ENCODE measurements around the gene ABHD2.
"Not testable (repeated sequence)": the region's sequence is repeated elsewhere in the genome, so short reads cannot be mapped to it uniquely, and the experiment has no call there.

The ABHD2 gene

DNA sequence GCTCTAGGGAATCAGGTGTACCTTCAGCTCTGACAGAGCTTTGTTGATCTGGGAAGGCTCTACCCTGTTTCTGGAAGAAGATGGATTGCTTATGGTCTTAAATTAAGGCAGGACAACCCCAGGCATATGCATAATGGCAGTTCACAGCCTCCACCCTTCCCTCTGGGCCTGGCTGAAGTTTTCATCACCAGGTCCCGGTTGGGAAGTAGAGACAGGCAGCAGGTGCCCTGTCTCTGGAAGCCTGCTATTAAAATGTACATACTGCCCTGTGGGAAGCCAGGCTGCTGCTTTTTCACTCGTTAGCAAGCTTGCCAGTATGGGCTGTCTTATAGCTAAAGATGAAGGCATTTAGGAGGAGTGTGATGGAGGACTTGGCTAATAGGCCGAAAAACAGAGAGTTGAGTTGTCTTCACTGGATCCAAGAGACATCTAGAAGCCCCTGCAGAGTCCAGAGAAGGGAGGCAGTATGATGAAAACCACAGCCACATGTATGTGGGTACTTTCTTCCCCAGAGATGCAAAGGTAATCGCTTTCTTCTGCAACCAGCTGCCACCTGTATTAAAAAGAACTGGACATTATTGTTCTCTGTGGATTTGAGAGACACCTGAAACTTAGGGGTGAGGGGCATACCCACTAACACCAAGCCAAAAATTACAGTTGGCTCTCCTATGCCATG, 34.4 kb downstream of the ABHD2 start:
- DNase-seq, result no peak

DNA sequence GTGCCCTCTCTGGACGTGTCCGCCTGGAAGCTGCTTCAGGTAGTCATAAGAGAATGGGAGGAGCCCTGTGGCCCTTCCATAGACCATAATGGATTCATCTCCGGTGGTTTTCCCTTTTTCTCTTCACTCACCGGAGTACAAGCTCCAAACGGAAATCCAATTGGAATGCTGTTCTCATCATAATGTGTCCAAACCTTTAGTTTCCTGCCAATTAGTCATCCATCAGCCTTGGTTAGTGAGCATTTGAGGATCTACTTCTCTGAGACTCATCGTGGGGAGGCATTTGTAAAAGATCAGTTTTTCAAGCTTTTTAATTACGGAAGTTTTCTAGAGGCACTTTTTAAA, 34.9 kb downstream of the ABHD2 start:
- DNase-seq, result no peak

DNA sequence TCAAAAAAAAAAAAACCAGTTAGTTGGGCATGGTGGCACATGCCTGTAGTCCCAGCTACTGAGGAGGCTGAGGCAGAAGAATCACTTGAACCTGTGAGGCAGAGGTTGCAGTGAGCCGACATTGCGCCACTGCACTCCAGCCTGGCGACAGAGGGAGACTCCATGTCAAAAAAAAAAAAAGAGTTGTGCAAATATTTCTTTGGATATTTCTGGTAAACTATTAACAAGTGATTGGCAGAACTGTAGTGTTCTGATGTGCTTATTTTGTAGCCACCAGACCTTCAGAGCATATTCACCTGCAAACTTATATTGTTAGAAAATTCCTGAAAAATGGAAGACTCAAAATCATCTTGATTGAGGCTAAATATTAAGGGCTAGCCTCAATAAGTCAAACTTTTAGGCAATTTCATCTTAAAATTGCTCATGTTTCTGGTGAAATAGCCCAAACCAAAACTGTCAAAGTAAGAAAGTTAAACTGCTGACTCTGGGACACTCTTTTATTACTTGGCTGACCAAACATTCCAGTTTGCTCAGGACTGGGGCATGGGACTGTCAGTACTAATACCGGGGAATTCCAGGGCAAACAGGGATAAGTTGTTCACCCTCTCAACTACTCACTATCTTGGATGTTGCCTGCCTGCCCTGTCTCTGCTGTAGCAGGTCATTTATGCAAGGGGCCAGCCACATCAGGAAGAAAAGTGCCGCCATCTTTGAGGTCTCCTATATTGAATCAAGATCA, 37.0 kb downstream of the ABHD2 start:
- DNase-seq, result no peak

- no peak for DNase-seq
Measured at GRCh38 chr15:89126009-89126408, 37.8 kb downstream of the ABHD2 start.

DNA sequence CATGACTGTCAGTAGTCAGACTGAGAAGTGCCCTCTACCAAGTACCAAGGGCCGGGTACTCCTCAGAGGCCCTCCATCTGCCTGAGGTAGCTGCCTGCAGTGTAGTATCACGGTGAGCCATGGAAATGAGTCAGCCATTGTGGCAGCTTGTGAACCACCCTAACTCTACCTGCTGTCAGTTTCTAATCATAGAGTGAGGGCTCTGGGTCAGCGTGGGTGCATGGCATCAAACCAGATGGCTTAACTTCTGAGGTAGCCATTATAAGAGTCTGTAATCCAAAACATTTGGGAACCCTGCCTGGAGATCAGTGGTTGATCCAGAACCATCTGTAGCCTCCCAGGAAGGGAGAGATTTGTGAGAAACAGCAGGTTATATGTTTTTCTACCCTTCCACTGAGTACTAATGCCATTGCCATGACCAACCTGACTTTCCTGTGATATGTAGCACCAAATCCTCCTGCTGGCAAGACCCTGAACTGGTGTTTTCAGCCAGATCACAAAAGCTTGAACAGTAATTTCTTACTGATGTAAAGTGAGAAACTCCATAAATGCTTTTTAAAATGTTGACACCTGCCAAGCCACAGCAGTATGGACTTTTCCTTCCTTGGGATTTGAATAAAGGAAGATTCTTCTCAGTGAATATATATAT, 38.9 kb downstream of the ABHD2 start:
- DNase-seq, result no peak

- no peak for DNase-seq
Measured at GRCh38 chr15:89128320-89129122, 40.3 kb downstream of the ABHD2 start.

DNA sequence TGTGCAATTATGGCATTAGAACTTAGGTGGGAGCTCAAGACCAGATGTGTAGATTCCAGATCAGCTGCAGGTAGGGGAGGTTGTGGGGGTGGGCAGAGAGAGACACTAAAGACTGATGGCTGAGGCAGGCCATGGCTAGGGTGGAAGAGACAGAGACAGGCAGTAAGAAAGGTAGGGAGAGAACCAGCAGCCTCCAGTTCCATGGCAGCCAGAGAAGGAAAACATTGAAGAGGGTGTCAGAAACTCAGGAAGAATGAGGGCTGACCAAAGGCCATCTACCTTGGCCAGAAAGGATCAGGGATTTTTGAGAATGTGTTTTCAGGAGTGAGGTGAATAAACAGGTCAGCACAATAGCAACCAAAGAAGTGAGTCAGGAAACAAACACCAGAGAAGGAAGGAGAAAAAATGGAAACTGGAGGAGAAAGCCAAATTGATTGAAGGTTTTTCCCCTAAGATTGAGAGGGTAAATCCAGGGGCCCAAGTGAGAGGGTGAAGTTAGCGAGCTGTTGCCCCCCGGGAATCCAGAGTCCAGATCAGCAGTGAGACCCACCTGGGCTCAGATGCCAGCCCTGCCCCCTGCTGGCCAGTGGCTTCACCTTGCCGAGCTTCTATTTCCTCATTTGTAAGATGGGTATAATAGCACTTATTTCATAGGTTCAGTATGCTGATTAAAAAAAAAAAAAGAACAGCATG, 41.0 kb downstream of the ABHD2 start:
- no peak for DNase-seq

GRCh38 chr15:89129816-89130134, 41.5 kb downstream of the ABHD2 start:
- DNase-seq, result no peak

- no peak for DNase-seq
Measured at GRCh38 chr15:89130201-89130600, 41.9 kb downstream of the ABHD2 start.

- no peak for DNase-seq
Measured at GRCh38 chr15:89131731-89132130, 43.5 kb downstream of the ABHD2 start.

DNA sequence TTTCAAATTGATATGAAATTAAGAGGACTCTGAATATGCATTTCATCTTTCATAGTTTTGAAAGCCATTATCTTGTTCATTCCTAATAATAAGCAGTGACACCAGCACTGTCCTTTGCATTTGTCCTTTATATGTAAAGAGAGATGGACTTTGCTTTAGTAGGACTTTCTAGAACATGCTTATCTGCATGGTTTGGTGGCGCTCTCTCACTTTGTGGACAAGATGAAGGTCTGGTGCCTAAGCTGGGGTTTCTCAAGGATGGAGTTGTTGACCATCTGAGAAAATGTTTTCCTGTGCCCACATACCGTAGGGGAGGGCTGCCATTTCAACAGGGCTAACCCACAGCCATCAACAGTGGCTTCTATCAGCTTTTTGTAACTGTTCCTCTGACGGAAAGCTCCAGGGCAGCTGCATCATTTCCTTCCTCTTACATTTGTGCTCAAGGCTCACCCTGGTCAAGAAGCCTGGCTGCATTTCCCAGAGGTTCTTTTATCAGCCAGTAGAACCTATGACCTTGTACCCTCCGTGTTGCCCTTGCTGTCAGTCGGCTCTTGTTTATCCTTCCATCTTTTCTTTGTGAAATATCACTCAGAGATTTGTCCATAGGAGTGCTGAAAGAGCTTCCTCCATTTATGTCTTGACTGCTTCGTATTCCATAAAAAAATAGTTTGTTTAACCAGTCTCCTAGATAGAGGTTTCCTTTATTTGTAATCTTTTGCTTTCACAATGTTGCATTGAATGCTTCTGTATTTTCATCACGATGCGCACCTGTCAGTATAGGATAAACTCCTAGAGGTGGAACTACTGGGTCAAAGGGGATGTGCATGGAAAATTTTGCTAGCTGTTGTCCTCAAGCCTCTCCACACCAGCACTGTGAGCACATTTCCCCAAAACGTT, 44.6 kb downstream of the ABHD2 start:
- DNase-seq, result no peak

- not testable (repeated sequence) for DNase-seq
Measured at GRCh38 chr15:89135387-89136077, 47.3 kb downstream of the ABHD2 start.

- no peak for DNase-seq
Measured at GRCh38 chr15:89136078-89136806, 48.0 kb downstream of the ABHD2 start.

DNA sequence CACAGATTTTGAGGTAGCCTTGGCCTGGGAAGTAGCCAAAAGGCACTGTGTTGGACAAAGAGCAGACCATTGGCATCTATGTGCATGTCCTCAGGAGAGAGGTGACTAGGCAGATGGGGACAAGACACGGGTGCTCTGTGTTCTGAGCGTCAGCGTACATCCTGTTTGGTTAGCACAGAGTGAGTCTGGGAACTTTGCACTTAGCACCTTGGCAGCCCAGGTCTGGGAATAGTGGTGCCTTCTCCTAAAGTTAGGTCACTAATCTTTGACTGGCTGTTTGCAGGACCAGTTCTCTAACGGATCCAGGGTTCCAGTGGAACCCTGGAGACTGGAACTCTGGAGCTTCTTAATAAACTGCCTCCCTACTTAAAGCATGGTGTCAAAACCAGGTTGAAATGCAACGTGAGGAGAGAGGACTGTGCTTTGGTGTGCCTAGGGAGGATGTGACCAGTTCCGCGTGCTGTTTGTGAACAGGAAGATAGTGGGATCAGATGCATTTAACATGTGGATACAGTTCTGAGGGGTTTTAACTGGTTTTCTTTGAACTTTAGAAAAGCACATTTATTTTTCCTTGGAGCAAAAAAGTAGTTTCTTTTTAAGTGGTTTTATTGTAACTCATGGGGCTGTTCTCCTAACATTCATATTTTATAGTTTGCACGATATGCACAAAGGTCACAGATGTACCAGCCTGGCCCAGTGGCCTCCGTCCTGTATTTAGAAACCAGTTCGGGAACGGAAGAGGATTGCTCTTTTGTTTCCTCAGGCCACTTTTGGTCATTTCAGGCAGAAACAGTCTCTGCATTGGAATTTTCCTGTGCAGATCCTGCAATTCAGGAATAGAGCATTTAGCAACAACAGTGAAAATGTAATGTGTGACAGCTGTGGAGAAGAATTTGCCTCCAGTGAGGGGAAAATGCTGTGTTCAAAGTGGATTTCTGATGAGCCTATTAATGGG, 48.8 kb downstream of the ABHD2 start:
- DNase-seq, result no peak

- DNase-seq, result no peak
Measured at GRCh38 chr15:89137926-89138325, 49.7 kb downstream of the ABHD2 start.

GRCh38 chr15:89138999-89139612, 50.9 kb downstream of the ABHD2 start:
- DNase-seq, result no peak

- peak; percentile 45 for DNase-seq
Measured at GRCh38 chr15:89139613-89140499, 51.6 kb downstream of the ABHD2 start.

DNA sequence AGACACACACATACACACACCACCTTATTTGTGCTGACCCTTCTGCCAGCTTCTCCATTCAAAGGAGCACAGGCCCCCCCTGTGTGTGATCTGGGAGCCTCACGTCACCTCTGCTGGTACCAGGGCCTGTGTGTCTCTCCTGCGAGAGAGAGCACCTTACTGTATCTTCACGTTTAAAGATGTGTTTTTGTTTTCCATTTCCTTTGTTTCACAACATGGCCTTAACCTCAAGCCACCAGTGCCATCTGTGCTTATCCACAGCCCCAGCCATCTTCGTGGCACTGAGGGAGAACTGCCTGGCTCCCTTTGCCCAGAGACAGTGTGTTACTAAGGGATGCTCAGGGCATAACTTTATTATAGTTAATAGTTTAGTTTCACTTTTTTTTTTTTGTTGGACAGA, 52.3 kb downstream of the ABHD2 start:
- no peak for DNase-seq
